Myocyte (in vitro differentiated cells): Measurements from ENCODE around the gene MKLN1. TPM values are rescaled to one million over a fixed set of nuclear protein-coding genes. Genes with fewer than 3 reads are reported as not detected.
"Not testable (repeated sequence)": the region's sequence is repeated elsewhere in the genome, so short reads cannot be mapped to it uniquely, and the experiment has no call there.

Experiments
- DNase-seq: peaks from one replicate; pipeline ENCODE4 v3.0.0-alpha.2; 2012; ENCODE audit warnings: low read depth
- polyA plus RNA-seq: library from polyadenylated mRNA; unstranded; fragments of >200 nt; gene quantifications from one replicate; pipeline ENCODE4 v1.2.1, GENCODE V29; 2012; ENCODE audit warnings: missing spikeins
- total RNA-seq: library from RNA; depleted of rRNA; stranded (reverse); fragments of >200 nt; gene quantifications from 2 replicates; pipeline ENCODE4 v1.2.3, GENCODE V29; 2014

The MKLN1 gene
- total RNA-seq: 38.0 and 38.5 TPM in 2 replicates
- polyA plus RNA-seq: 16.4 TPM

DNA sequence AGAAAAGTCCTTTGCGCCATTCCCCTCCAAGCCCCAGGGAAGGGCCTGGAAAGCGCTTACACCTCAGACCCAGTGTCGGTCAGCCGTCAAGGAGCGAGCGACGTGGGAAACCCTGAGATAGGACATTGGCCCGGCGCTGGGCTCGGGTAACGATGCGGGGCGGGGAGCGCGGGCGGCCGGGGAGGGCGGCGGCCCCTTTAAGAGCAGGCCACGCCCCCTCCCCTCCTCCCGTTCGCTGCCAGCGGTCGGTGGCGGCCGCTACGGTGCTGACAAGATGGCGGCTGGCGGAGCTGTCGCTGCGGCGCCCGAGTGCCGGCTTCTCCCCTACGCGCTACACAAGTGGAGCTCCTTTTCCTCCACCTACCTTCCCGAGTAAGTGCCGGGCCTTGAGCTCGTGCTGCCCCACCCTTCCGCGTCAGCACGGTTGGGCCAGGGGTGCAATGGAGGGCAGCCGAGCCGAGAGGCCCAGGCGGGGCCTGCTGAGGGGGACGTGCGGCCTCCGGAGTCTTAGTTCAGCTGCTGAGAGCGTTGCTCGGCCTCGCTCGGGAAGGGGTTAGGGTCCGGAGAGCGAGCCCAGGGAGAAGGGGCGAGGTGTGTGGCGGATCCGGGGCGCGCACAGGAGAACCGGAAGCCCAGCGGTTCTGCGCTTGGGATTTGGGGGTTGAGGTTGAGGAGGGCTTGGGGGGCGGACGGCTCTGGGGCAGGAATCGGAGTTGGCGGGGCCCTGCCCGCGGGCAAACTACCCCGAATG, at the start of gene MKLN1:
Gene MKLN1 (plus strand): TSS at position 251 of the 751 bp plus-strand sequence. CDS start 24 bp downstream, at position 275.
- DNase-seq: peak; percentile 95

DNA sequence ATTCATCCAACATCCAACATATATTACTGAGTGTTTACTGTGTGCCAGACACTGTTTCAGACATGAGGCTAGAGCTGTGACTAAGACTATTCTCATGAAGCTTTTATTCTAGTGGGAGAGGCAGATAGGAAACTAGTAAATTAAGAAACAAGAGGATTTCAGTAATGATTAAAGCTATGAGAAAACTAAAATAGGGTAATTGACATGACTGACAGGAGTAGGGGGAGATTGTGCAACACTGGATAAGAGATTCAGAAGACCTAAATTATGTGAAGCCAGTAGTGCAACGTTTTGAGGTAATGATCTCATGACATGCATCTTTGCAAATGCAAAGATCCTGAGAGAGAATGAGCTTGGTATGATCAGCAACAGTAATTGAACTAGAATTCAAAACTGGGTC, 48.6 kb upstream of the MKLN1 start:
- DNase-seq: no peak

DNA sequence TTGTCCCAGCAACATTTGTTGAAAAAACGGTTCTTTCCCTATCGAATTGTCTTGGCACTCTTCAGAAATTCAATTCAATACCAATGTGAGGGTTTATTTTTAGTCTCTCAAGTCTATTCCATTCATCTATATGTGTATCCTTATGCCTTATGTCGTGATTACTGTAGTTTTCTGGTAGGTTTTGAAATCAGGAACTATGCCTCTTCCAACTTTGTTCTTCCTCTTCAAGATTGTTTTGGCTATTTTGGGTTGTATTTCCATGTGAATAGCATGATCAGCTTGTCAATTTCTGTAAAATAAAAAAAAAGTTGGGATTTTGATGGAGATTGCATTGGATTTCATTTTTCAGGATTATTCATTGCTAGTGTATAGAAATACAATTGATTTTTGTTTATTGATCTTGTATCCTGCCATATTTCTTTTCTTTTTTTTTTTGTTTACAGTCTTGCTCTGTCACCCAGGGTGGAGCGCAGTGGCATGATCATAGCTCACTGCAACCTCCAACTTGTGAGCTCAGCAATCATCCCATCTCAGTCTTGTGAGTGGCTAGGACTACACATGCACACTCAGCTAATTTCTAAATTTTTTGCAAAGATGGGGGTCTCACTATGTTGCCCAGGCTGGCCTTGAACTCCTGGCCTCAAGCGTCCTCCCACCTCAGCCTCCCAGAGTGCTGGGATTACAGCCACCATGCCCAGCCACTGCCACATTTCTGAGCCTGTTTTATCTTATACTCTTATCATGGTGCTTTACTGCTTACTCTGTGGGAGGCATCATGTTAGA, 46.2 kb upstream of the MKLN1 start:
- no peak for DNase-seq

DNA sequence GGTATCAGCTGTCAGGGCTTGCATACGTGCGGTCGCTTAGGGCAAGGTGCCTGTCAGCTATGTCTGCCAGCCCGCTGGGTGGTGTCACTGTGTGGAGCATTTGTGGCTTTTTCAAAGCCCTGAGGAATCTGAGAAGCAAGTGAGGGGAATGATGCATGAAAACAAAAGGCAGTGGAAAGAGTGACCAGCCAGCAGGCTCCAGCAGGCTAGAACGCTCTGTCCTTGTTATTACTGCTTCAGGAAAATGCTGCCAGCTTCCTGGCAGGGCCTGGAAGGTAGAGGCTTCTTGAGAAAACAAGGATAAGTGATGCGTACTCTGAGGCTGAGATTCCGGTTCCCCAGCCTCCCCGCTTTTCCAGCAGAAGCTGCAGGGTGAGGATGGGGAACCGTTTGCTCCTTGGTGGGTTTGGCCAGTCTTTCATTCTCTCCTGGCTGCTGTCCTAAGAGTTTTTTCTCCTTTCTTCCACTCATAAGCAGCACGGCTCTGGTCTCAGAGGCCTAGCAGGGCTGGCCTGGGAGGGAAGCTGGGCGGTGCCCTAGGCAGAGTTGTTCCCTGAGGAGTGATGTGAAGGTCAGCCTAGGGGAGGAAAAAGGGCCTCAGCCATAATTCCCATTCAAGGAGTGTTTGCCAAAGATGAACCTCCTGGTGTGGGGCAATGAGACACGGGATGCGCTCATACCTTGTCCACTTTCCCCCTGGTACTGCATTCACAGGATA, 42.8 kb upstream of the MKLN1 start:
- peak; percentile 95 for DNase-seq

DNA sequence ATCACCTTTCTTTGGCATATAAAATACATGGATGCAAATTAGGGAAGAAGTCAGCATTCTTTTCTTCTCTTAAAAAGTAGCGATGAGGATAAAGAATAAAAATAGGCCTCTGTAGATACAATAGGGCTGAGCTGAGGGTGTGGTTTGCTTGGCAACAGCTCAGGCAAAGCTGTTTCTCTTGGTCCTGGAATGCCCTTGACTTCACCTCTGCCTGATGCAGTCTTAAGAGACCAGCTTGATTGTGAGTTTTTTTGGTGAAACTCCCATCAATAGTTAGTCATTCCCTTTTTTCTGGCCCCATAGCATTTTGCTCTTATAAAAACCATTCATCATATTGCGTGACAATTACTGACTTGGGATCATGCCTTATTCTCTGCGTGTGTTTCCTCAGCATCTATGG, 42.1 kb upstream of the MKLN1 start:
- peak; percentile 55 for DNase-seq

DNA sequence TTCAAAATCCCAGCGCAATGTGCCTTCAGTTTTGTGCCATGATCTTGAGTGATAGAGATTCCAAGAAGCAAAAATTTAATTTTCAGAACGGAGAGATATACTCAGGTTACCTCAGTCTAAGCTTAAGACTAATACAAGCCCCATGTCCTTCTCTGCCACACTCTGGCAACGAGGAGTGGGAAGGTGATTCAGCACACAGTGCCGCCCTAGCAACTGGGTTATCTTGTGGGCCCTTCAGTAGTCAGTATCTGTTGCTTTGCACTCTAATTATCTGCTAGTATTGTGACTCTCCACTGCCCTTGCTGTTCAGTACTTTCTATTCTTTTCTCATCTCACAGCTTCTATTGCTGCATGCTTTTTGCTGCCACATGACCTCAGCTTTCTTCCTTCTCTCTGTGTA, 39.2 kb upstream of the MKLN1 start:
- no peak for DNase-seq

DNA sequence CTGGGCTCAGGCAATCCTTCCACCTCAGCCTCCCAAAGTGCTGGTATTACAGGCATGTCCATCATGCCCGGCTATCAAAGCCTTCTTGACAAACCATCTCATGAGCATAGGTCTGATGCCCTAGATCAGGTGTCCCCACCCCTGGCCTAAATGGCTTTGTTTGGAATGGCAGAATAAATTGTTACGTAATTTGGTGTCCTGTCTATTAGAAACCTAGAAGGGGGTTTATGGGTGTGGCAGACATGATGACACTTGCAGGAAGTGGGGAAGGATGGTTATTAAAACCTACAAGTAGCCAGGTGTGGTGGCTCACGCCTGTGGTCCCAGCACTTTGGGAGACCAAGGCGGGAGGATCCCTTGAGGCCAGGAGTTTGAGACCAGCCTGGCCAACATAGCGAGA, 38.6 kb upstream of the MKLN1 start:
- DNase-seq: no peak

DNA sequence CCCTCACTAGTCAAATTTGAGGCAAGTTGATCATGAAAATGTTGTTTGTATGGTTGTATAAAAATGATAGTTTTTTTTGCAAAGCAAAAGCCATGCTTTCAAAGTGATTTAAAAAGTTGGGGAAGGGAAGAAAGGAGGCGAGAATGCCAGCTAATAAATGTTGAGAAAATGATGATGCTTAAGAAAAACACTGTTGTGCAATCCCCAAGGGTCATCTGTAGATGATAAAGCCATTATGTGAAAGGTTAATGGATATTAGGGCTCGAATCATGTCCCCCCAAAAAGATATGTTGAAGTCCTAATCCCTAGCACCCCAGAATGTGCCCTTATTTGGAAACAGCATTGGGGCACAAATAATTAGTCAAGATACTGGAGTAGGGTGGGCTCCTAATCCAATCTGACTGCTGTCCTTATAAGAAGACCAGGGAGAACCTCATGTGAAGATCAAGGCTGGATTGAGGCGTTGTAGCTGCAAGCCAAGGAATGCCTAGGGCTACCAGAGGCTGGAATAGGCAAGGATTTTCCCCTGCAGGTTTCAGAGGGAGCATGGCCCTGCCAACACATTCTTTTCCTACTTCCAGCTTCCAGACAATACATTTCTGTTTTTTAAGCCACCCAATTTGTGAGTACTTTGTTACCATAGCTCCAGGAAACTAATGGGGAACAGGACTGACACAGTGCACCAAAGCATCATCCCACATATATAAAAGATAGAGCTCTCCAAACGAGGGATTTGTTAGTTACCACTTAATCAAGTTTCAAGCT, 35.4 kb upstream of the MKLN1 start:
- no peak for DNase-seq

DNA sequence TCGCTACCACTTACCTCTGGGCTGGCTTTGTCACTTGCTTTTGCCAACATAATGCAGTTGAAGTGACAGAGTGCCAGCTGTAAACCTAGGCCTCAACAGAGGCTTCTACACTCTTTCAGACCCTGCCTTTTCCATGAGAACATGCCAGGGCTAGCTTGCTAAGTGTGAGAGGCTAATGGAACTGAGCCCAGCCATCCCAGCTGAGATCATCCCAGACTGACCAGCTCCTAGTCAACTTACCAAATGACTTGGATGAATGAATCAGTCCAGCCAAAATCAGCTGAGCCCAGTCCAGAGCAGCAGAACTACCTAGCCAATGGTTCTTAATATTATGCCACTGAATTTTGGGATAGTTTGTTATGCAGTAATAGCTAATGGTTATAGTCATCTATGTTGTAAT, 34.7 kb upstream of the MKLN1 start:
- DNase-seq: peak; percentile 80

DNA sequence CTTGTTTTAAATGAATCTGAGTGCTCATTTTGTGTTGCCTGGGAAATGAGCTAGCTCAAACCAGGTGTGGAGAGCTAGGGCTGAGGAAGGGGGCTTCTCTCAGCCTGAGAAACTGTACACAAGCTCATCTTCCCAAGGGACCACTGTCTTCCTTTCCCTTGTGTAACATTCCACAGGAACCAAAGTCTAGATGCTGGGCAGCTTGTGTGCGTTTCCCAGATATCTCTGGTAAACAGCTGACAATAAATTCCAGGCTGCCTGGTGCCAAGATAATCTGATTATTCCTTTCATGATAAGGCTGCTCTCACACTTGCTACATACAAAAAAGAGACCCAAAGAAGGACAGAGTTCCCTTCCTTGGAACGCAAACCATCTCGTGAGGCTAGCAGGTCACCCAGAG, 33.1 kb upstream of the MKLN1 start:
- peak; percentile 53 for DNase-seq

DNA sequence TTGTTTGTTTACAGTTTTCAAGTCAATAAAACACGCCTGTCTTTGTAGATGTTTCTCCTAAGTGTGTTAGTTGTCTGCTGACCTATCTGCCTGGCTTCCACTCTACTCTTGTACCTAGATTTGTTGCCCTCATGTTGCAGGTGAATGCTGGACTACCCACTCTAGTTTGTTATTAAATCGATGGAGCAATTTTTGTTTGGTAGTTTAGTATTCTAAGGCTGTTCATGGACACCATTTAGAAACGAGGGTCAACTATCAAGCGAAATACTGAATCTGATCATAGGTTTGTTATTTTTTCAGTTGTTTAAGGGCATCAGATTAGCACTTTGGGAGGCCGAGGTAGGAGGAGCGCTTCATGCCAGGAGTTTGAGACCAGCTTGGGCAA, 29.1 kb upstream of the MKLN1 start:
- DNase-seq: no peak

DNA sequence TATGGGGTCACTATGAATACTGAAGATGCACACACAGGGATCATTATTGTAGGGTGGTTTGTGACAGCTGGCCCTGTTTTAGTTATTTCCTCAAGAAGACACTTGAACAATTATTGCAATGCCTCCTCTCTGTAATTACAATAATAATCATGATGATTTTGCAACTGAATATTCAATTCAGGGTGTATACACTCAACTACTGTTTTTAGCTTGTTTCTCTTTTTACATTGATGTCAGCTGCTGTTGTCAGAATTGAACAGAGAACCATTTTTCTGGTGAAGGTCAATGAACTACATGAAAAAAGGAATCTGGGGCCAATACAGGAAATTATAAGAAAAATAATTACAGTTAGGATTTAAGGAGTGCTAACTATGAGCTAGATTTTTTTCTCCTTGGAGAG, 28.6 kb upstream of the MKLN1 start:
- no peak for DNase-seq

DNA sequence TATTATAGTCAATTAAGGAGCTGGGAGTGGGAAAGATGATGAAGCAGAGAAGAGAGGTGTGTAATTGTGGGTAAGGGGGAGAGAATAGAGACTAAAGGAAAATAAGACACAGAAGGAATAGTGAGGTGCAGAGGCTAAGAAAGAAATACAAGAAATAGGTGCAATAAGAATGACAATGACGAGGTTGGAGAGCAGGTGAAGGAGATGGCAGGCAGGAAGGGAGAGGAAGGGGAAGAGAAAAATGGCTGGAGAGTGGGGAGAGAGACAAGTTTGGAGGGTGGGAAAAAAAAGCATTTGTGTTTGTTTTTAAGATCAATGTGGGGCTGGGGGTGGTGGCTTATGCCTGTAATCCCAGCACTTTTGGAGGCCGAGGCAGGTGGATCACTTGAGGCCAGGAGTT, 27.6 kb upstream of the MKLN1 start:
- no peak for DNase-seq

DNA sequence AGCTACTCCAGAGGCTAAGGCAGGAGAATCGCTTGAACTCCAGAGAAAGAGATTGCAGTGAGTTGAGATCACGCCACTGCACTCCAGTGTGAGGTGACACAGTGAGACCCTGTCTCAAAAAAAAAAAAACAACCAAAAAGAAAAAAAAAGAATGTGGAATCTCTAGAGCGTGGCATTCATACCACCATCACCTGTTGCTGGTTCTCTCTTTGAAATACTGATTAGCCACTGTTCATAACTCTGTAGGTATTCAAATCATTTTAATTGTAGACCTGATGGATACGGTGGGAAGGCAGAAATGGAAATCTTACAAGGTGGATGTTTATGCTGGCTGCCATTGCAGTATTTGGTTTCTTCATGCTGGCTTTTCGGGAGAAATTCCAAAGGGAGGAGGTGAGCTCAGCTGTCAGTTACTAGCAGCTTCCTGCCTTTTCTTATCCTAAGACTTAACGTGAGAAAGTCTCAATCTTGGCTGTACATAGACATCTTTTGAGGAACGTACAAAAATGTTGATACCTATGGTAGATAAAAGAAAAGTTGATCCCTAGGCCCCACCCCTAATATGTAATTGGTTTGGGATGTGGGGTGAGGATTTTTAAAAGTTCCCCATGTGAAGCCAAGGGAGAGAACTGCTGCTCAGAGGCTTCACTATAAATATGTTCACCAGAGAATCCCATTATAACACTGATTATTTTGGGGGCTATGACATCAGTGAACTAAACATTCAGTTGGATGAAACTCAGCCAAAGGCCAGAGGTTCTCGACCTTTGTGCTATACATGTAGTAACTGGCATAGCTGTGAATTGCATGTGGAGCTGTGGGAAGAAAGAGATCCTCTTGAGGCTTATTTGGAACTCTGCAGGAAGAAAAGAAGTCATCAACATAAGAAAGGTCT, 26.9 kb upstream of the MKLN1 start:
- peak; percentile 74 for DNase-seq

DNA sequence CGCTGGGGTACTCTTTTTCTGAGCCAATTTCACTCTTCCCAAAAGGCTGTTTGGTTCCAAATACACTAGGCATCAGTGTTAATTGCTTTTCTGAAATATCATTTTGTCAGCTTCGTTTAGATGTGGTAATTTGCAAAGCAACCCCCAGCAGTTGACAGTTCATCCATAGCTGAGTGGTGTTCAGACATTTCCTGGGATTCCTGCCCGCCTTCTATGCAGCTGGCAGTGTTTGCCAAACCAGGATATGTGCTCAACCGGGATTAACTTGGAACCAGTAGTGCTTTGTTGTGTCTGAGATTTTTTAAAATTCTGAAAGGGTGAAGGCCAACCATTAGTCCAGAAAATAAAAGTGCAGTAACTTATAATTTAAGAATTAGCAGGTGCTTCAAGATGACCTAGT, 25.2 kb upstream of the MKLN1 start:
- peak; percentile 36 for DNase-seq

DNA sequence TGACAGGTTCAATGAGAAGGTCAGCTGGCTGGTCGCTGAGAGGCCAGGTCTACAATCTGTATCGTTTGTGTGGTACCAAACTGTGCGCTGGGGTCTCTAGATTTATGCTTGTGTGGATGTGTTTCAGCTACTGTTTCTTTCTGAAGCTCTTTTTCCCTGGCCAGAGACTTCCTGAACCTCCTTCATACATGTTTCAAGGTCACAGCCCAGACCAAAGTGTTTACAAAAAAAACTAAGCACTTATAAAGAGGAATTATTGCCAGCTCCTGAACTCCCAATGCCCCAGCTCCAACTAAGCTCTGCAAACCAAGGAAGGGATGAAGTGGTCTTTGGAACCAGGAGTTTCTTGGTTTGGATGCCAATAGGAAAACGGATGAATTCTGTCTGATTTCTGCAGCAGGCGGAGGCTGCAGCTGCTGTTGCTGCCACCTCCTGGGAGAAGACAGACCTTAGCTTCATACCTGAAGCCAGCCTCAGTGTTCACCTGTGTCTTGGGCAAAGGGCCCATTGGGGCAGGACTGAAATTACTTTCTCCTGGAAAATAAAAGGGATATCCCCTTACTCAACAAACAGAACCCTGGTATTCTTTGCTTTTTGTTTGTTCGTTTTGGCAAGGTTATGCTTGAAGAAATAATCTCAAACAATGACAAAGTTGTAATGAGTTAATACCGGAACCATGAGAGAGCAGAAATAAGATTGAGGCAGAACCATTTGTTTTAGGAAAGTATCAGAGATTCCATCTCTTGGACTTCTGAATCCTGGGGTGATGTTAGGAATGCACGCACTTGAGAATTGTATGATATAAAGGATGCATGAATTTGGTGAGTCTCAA, 24.6 kb upstream of the MKLN1 start:
- DNase-seq: no peak

DNA sequence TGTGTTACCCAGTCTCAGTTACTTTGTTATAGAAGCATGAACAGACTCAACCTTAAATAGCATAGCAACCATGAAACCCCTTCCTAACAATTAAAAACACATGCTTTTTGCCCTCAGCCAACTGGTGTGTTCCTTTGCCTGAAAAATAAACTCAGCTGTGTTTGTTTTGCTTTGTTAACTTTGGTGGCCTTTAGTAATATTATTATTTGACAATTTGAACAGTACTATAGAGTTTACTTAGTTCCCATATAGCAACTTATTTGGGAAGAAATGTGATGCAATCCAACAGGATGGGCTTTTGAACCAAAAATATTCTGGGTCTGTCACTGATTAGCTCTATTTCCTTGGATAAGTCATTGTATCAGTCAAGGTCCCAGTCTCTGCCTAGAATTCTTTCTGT, 22.5 kb upstream of the MKLN1 start:
- DNase-seq: no peak

DNA sequence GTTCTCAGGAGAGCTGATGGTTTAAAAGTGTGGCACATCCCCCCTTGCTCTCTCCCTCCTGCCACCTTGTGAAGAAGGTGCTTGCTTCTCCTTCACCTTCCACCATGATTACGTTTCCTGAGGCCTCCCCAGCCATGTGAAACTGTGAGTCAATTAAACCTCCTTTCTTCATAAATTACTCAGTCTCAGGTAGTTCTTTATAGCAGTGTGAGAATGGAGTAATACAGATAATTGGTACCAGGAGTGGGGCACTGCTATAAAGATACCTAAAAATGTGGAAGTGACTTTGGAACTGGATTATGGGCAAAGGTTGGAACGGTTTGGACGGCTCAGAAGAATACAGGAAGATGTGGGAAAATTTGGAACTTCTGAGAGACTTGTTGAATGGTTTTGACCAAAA, 21.6 kb upstream of the MKLN1 start:
- not testable (repeated sequence) for DNase-seq

DNA sequence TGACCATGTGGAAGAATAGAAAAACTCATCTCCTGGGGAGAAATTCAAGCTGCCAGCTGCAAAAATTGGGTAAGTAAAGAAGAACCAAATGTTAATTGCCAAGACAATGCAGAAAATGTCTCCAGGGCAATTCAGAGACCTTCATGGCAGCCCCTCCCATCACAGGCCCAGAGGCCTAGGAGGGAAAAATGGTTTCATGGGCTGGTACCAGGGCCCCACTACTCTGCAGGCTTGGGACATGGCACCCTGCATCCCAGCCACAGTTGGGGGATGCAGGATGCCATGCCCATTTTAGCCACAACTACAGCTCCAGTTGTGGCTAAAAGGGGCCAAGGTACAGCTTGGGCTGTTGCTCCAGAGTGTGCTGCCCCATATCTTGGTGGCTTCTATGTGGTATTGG, 20.9 kb upstream of the MKLN1 start:
- DNase-seq: no peak
